Neural progenitor cell (in vitro differentiated cells): ENCODE data around the gene ALPL. TPM values are rescaled to one million over a fixed set of nuclear protein-coding genes. Genes with fewer than 3 reads are reported as not detected.
"Not testable (repeated sequence)": the region's sequence is repeated elsewhere in the genome, so short reads cannot be mapped to it uniquely, and the experiment has no call there.

Source experiments
- DNase-seq: peaks from one replicate; pipeline ENCODE4 v3.0.0-alpha.2; 2016; ENCODE audit warnings: low spot score
- H2AFZ ChIP-seq: fragments of 200-600 bp; sonication (generic); replicated peaks from 2 replicates; pipeline ENCODE4 v1.6.1; 2016; ENCODE audit warnings: antibody characterized with exemption
- H3F3A ChIP-seq: fragments of 200-600 bp; sonication (generic); 2 replicates; pipeline ENCODE4 v1.6.1; 2016; ENCODE audit warnings: antibody characterized with exemption, low read depth
- H3K27ac ChIP-seq: fragments of 200-600 bp; sonication (generic); 2 replicates; pipeline ENCODE4 v1.5.1; 2016; ENCODE audit warnings: mild to moderate bottlenecking
- H3K27me3 ChIP-seq: fragments of 200-600 bp; sonication (generic); 2 replicates; pipeline ENCODE4 v1.6.1; 2016; ENCODE audit warnings: mild to moderate bottlenecking, moderate library complexity
- H3K36me3 ChIP-seq: fragments of 200-600 bp; sonication (generic); 2 replicates; pipeline ENCODE4 v1.5.1; 2016
- H3K4me1 ChIP-seq: fragments of 200-600 bp; sonication (generic); 2 replicates; pipeline ENCODE4 v1.6.1; 2016; ENCODE audit warnings: mixed run types
- H3K4me2 ChIP-seq: fragments of 200-600 bp; sonication (generic); 2 replicates; pipeline ENCODE4 v1.6.1; 2016
- H3K4me3 ChIP-seq: fragments of 200-600 bp; sonication (generic); 2 replicates; pipeline ENCODE4 v1.5.1; 2016
- H3K79me2 ChIP-seq: fragments of 200-600 bp; sonication (generic); 2 replicates; pipeline ENCODE4 v1.6.1; 2016; ENCODE audit warnings: low read depth
- H3K9ac ChIP-seq: fragments of 200-600 bp; sonication (generic); 2 replicates; pipeline ENCODE4 v1.6.1; 2016
- H3K9me3 ChIP-seq: fragments of 200-600 bp; sonication (generic); 2 replicates; pipeline ENCODE4 v1.5.1; 2016; ENCODE audit warnings: low read depth
- H4K20me1 ChIP-seq: fragments of 200-600 bp; sonication (generic); 2 replicates; pipeline ENCODE4 v1.6.1; 2016; ENCODE audit warnings: low read depth
- H3K27ac Mint-ChIP-seq: 3 replicates; pipeline ENCODE4 v1.8.0; 2021; ENCODE audit warnings: mixed read lengths
- H3K27me3 Mint-ChIP-seq: 2 replicates; pipeline ENCODE4 v1.8.0; 2022; ENCODE audit warnings: low read depth, mild to moderate bottlenecking, inconsistent platforms, moderate library complexity, mixed read lengths; ENCODE audit not compliant: insufficient read depth
- H3K36me3 Mint-ChIP-seq: 3 replicates; pipeline ENCODE4 v1.8.0; 2021; ENCODE audit warnings: mixed read lengths
- H3K4me1 Mint-ChIP-seq: 3 replicates; pipeline ENCODE4 v1.8.0; 2021; ENCODE audit warnings: mixed read lengths
- H3K4me3 Mint-ChIP-seq: 3 replicates; pipeline ENCODE4 v1.8.0; 2021; ENCODE audit warnings: mild to moderate bottlenecking, moderate library complexity, mixed read lengths
- H3K9me3 Mint-ChIP-seq: 3 replicates; pipeline ENCODE4 v1.8.0; 2020; ENCODE audit warnings: mixed read lengths
- EZH2 ChIP-seq: fragments of 200-600 bp; sonication (generic); IDR thresholded peaks from 2 replicates; pipeline ENCODE4 v1.6.1; 2017; ENCODE audit warnings: antibody characterized with exemption, mild to moderate bottlenecking, moderate library complexity
- EZH2phosphoT487 ChIP-seq: fragments of 200-600 bp; sonication (generic); IDR thresholded peaks from 2 replicates; pipeline ENCODE4 v1.6.1; 2017; ENCODE audit warnings: antibody characterized with exemption
- total RNA-seq: library from RNA; depleted of rRNA; stranded (reverse); fragments of >200 nt; gene quantifications from 2 replicates; pipeline ENCODE4 v1.2.3, GENCODE V29; 2015; ENCODE audit warnings: low replicate concordance
- TF ChIP-seq, protein P1 (sequence below): fragments of 200-600 bp; sonication (generic); IDR thresholded peaks from 2 replicates; pipeline ENCODE4 v1.5.1; 2017; ENCODE audit warnings: antibody characterized with exemption, mild to moderate bottlenecking

The ALPL gene
- total RNA-seq, 1 donor from 2014 or later = 51.3 TPM

DNA sequence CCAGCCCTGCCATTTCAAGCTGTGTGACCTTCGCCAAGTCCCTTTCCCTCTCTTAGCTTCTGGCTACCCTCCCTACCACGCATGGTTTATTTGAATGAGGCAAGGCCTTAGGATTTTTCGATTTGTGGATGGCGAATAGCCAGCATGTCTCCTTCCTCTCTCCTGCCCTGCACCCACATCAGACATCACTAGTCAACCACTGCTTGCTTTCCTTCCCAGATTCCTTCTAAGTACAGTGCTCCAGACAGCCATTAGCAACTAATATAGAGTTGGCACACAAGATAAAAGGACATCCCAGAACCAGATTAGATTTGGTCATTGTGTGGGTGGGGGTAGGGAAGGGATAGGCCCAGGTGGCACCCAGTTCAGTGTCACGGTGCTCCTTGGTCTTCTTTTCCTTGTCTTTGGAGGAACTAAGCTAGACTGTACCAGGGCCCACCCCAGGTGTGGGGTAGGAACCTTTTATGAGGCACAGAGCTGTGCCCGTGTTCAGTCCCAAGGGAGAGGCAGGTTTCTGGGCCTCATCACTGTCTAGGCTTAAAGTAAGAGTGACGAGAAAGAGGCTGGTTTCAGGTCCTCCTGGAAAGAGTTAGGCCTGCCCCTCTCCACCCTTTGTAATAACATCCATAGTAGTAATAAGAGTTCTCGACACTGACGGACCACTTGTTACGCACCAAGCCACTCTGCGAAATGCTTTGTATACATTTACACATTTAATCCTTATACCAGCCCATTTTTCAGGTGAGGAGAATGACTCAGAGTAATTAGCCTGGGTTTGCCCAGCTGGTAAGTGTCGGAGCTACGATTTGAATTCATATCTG is 8.6 kb downstream of the ALPL start:
- H3K9ac ChIP-seq = no peak overlapping the region
- peaks cover 99% of the 10 kb centered on the region for H3K79me2 ChIP-seq
- H3K4me1 ChIP-seq = peaks cover 19% of the 10 kb centered on the region
- TF ChIP-seq, protein P1, sequence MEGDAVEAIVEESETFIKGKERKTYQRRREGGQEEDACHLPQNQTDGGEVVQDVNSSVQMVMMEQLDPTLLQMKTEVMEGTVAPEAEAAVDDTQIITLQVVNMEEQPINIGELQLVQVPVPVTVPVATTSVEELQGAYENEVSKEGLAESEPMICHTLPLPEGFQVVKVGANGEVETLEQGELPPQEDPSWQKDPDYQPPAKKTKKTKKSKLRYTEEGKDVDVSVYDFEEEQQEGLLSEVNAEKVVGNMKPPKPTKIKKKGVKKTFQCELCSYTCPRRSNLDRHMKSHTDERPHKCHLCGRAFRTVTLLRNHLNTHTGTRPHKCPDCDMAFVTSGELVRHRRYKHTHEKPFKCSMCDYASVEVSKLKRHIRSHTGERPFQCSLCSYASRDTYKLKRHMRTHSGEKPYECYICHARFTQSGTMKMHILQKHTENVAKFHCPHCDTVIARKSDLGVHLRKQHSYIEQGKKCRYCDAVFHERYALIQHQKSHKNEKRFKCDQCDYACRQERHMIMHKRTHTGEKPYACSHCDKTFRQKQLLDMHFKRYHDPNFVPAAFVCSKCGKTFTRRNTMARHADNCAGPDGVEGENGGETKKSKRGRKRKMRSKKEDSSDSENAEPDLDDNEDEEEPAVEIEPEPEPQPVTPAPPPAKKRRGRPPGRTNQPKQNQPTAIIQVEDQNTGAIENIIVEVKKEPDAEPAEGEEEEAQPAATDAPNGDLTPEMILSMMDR = no peak
- TF ChIP-seq EZH2phosphoT487 = no peak
- TF ChIP-seq EZH2 = no peak
- H3K4me3 Mint-ChIP-seq = no peak overlapping the region
- DNase-seq = no peak
- H3F3A ChIP-seq = peaks cover 8% of the 10 kb centered on the region
- H3K36me3 ChIP-seq = no peaks in the 10 kb centered on the region
- peaks cover 29% of the 10 kb centered on the region for H3K4me1 Mint-ChIP-seq
- H3K36me3 Mint-ChIP-seq = no peaks in the 10 kb centered on the region
- H3K9me3 ChIP-seq = no peaks in the 10 kb centered on the region
- H3K27me3 Mint-ChIP-seq = peaks cover 4% of the 10 kb centered on the region
- H2AFZ ChIP-seq = no peak overlapping the region
- no peak overlapping the region for H3K27ac ChIP-seq
- no peak overlapping the region for H3K4me2 ChIP-seq
- H3K27me3 ChIP-seq = no peaks in the 10 kb centered on the region
- no peak overlapping the region for H3K4me3 ChIP-seq
- no peak overlapping the region for H3K27ac Mint-ChIP-seq
- H4K20me1 ChIP-seq = peaks cover 99% of the 10 kb centered on the region
- H3K9me3 Mint-ChIP-seq = no peaks in the 10 kb centered on the region

- H3K36me3 Mint-ChIP-seq = no peaks in the 10 kb centered on the region
- Histone ChIP-seq H3K27me3 (no peaks in the 10 kb centered on the region), H3K4me1 (peaks cover 18% of the 10 kb centered on the region), H3K9ac (no peak overlapping the region), H4K20me1 (peaks cover 98% of the 10 kb centered on the region), H3K9me3 (no peaks in the 10 kb centered on the region), H3K4me3 (no peak overlapping the region), H3K36me3 (no peaks in the 10 kb centered on the region), H3K4me2 (no peak overlapping the region), H2AFZ (no peak overlapping the region), H3K79me2 (peaks cover 97% of the 10 kb centered on the region), H3K27ac (no peak overlapping the region), H3F3A (peaks cover 8% of the 10 kb centered on the region)
- DNase-seq = peak; percentile 24
- H3K4me3 Mint-ChIP-seq = peak overlapping the region; percentile 42
- no peaks in the 10 kb centered on the region for H3K9me3 Mint-ChIP-seq
- H3K27me3 Mint-ChIP-seq = peaks cover 1% of the 10 kb centered on the region
- TF ChIP-seq EZH2phosphoT487 = no peak
- TF ChIP-seq, protein P1 = no peak
- H3K27ac Mint-ChIP-seq = peak overlapping the region; percentile 54
- peaks cover 27% of the 10 kb centered on the region for H3K4me1 Mint-ChIP-seq
These were observed 9.7 kb downstream of the ALPL start for GRCh38 chr1:21518774-21519455.

DNA sequence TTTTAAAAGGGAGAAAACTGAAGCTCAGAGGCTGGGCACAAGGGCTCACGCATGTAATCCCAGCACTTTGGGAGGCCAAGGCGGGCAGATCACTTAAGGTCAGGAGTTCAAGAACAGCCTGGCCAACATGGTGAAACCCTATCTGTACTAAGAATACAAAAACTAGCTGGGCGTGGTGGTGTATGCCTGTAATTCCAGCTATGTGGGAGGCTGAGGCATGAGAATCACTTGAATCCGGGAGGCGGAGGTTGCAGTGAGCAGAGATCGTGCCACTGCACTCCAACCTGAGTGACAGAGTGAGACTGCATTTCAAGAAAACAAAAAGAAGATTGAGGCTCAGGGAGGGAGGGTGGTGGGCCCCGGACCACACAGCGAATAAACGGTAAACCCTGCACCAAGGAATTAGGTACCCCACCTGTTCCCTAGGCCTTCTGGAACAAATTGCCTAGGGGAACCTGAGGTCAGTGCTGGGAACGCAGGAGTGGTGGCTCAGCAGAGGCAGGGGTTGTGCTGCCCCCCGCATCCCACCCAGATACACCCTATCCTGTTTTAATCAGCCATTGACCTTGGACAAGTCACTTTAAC is 10.4 kb downstream of the ALPL start:
- not testable (repeated sequence) for H3K36me3 ChIP-seq, H3K4me3 Mint-ChIP-seq, H3K4me2 ChIP-seq, H3K27me3 ChIP-seq, H3K9me3 Mint-ChIP-seq, DNase-seq, H2AFZ ChIP-seq, H3K4me3 ChIP-seq, H3K27me3 Mint-ChIP-seq, H3K27ac ChIP-seq, H3K36me3 Mint-ChIP-seq, H3K9ac ChIP-seq, H3K9me3 ChIP-seq
- Histone ChIP-seq H3F3A (peaks cover 12% of the 10 kb centered on the region), H3K79me2 (peaks cover 96% of the 10 kb centered on the region), H3K4me1 (peaks cover 18% of the 10 kb centered on the region), H4K20me1 (peaks cover 97% of the 10 kb centered on the region)
- H3K4me1 Mint-ChIP-seq = peaks cover 25% of the 10 kb centered on the region
- H3K27ac Mint-ChIP-seq = peak overlapping the region; percentile 54
